Activated CD8-positive, alpha-beta T cell treated with anti-CD3 and anti-CD28 coated beads for 36 hours (primary cell): Measurements from ENCODE around the gene XKR3. TPM values are rescaled to one million over a fixed set of nuclear protein-coding genes. Genes with fewer than 3 reads are reported as not detected.
A peak's percentile ranks its signal among the peaks of the same experiment; 100 is the strongest.

Experiments used
- ATAC-seq: fragments of 200-7000 bp; cut with Tn5 transposase; one replicate; pipeline ENCODE4 v1.10.0; 2021; ENCODE audit warnings: mild to moderate bottlenecking, moderate library complexity
- CTCF ChIA-PET: fragments of 350-600 bp; sonication (Branson Sonifier 250); formaldehyde crosslinking; loops from one replicate; lab custom pipeline; 2021; ENCODE audit warnings: antibody characterized with exemption; lab: Charles Lee
- POLR2A ChIA-PET: fragments of 350-600 bp; sonication (Branson Sonifier 250); formaldehyde crosslinking; loops from one replicate; lab custom pipeline; 2021; ENCODE audit warnings: antibody characterized with exemption; lab: Charles Lee
- DNase-seq: peaks from one replicate; pipeline ENCODE4 v3.0.0-alpha.2; 2020
- H3K27ac Mint-ChIP-seq: one replicate; pipeline ENCODE4 v1.8.0; 2021; ENCODE audit warnings: mild to moderate bottlenecking, mixed read lengths
- H3K27me3 Mint-ChIP-seq: one replicate; pipeline ENCODE4 v1.8.0; 2021; ENCODE audit warnings: mixed read lengths
- H3K36me3 Mint-ChIP-seq: one replicate; pipeline ENCODE4 v1.8.0; 2021; ENCODE audit warnings: low read depth, mixed read lengths
- H3K4me1 Mint-ChIP-seq: one replicate; pipeline ENCODE4 v1.8.0; 2021; ENCODE audit warnings: low read depth, mixed read lengths
- H3K4me3 Mint-ChIP-seq: one replicate; pipeline ENCODE4 v1.8.0; 2021; ENCODE audit warnings: mild to moderate bottlenecking, moderate library complexity, mixed read lengths
- H3K9me3 Mint-ChIP-seq: one replicate; pipeline ENCODE4 v1.8.0; 2021; ENCODE audit warnings: mixed read lengths
- intact Hi-C: fragments of 100-400 bp; cut with micrococcal nuclease; formaldehyde crosslinking; loops from one replicate; pipeline ENCODE4 v1.10.0; 2022
- total RNA-seq, 2 experiments: library from RNA; stranded (reverse); gene quantifications; one replicate each; pipeline ENCODE4 v1.2.3, GENCODE V29; 2021
- TF ChIP-seq, protein P1 (sequence below): fragments of 200-600 bp; IDR thresholded peaks from one replicate; pipeline ENCODE4 v1.8.0; 2022; ENCODE audit warnings: antibody characterized with exemption, mild to moderate bottlenecking

Gene XKR3
- total RNA-seq, 2 experiments from 2014 or later, result not detected

DNA sequence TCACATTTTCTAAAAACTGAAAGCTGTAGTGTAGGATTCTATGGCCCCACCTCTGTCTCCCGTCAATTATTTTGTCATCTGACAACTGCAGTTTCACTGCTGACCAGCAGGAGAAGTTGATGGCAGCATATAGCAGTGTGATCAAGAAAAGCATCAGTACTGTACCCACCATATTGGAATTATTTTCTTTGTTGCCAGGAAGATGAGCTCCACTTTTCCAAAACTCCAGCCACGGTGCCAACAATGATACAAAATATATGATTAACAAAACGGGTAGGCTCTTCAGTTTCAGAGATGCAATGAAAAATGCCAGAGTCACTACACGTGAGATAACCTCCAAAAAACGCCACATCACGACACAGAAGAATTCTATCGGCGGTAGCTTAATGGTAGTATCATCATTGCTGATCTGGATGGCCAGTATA, 41.3 kb downstream of the XKR3 start:
- intact Hi-C loops, result no loop called here
- ChIA-PET CTCF (interaction anchor here (1.2 kb wide), 1 partner anchor 9 kb away, joined by 4 read pairs; no protein-coding TSS in a partner anchor), POLR2A (no interaction called here)
- no peaks in the 10 kb centered on the region for H3K9me3 Mint-ChIP-seq
- ATAC-seq (no peak), DNase-seq (no peak)
- H3K4me3 Mint-ChIP-seq, result no peak overlapping the region
- H3K4me1 Mint-ChIP-seq, result no peaks in the 10 kb centered on the region
- H3K27me3 Mint-ChIP-seq, result peaks cover 2% of the 10 kb centered on the region
- TF ChIP-seq, protein P1, sequence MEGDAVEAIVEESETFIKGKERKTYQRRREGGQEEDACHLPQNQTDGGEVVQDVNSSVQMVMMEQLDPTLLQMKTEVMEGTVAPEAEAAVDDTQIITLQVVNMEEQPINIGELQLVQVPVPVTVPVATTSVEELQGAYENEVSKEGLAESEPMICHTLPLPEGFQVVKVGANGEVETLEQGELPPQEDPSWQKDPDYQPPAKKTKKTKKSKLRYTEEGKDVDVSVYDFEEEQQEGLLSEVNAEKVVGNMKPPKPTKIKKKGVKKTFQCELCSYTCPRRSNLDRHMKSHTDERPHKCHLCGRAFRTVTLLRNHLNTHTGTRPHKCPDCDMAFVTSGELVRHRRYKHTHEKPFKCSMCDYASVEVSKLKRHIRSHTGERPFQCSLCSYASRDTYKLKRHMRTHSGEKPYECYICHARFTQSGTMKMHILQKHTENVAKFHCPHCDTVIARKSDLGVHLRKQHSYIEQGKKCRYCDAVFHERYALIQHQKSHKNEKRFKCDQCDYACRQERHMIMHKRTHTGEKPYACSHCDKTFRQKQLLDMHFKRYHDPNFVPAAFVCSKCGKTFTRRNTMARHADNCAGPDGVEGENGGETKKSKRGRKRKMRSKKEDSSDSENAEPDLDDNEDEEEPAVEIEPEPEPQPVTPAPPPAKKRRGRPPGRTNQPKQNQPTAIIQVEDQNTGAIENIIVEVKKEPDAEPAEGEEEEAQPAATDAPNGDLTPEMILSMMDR, result peak; percentile 52
- no peak overlapping the region for H3K27ac Mint-ChIP-seq
- H3K36me3 Mint-ChIP-seq, result no peaks in the 10 kb centered on the region

DNA sequence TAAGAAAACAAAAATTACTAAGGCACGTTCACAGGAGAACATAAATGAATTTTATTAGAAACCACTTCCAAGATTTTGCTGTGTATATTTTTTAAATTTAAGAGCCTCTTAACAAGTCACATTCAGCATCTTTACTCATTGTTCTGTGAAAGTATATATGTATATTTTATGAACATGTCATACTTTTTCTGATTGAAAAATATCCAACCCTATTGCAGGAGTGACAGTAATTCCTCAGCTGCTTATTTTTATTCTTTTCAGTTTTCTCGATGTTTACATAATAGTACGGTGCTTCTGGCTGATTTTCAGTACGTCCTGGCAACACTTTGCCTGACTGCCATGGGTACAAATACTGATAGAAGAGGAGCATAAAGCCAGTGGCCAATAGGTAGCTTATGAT, 41.8 kb downstream of the XKR3 start:
- CTCF ChIA-PET, result interaction anchor here (1.2 kb wide), 1 partner anchor 9 kb away, joined by 4 read pairs; no protein-coding TSS in a partner anchor
- H3K36me3 Mint-ChIP-seq, result no peaks in the 10 kb centered on the region
- POLR2A ChIA-PET, result no interaction called here
- intact Hi-C loops, result no loop called here
- no peaks in the 10 kb centered on the region for H3K4me1 Mint-ChIP-seq
- no peak overlapping the region for H3K4me3 Mint-ChIP-seq
- DNase-seq, result no peak
- TF ChIP-seq, protein P1, result no peak
- H3K27ac Mint-ChIP-seq, result no peak overlapping the region
- H3K9me3 Mint-ChIP-seq, result no peaks in the 10 kb centered on the region
- H3K27me3 Mint-ChIP-seq, result peaks cover 2% of the 10 kb centered on the region
- no peak for ATAC-seq

DNA sequence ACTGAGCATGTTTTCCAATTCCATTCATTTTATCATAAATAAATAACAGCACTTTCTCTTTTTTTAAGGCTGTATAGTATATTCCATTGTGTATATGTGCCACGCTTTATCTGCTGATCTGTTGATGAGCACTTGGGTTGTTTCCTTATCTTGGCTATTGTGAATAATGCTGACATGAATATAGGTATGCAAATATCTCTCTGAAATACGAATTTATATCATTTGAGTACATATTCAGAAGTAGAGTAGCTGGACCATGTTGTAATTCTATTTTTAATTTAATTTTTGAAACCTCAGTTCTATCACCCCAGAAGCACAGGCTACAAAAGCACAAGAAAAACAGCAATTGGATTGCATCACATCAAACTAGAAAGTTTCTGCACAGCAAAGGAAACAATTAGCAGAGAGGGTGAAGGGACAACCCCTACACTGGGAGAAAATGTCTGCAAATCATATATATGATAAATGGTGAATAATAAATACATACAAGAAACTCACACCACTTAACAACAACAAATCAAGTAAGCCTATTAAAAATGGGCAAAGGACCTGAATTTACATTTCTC, 43.4 kb downstream of the XKR3 start:
- POLR2A ChIA-PET, result no interaction called here
- Mint-ChIP-seq H3K36me3 (no peaks in the 10 kb centered on the region), H3K27me3 (peaks cover 2% of the 10 kb centered on the region), H3K9me3 (no peaks in the 10 kb centered on the region), H3K4me3 (no peak overlapping the region), H3K4me1 (no peaks in the 10 kb centered on the region), H3K27ac (no peak overlapping the region)
- DNase-seq (no peak), ATAC-seq (no peak)
- intact Hi-C loops, result no loop called here
- CTCF ChIA-PET, result no interaction called here
- TF ChIP-seq, protein P1, result no peak

DNA sequence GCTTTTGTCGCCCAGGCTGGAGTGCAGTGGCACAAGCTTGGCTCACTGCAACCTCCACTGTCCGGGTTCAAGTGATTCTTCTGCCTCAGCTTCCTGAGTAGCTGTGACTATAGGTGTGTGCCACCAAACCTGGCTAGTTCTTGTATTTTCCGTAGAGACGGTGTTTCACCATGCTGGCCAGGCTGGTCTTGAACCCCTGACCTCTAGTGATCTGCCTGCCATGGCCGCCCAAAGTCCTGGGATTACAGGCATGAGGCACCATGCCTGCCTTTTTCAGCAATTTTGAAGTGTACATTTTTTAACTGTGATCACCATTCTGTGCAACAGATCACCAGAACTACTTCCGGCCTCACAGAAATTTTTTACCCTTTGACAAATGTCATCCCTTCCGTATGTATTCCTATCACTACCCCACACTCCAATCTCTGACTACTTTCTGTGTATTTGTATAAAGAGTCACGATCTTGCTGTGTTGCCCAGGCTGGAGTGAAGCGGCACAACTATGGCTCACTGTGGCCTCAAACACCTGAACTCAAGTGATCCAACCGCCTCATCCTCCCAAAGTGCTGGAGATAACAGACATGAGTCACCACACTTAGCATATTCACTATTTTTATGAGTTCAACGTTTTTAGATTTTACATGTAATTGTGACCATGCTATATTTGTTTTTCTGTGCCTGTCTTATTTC, 44.0 kb downstream of the XKR3 start:
- Mint-ChIP-seq H3K36me3 (no peaks in the 10 kb centered on the region), H3K27me3 (peaks cover 2% of the 10 kb centered on the region), H3K27ac (no peak overlapping the region), H3K4me1 (no peaks in the 10 kb centered on the region), H3K4me3 (no peak overlapping the region), H3K9me3 (no peaks in the 10 kb centered on the region)
- CTCF ChIA-PET, result no interaction called here
- intact Hi-C loops, result no loop called here
- POLR2A ChIA-PET, result no interaction called here
- DNase-seq, result no peak
- ATAC-seq, result no peak
- TF ChIP-seq, protein P1, result no peak

DNA sequence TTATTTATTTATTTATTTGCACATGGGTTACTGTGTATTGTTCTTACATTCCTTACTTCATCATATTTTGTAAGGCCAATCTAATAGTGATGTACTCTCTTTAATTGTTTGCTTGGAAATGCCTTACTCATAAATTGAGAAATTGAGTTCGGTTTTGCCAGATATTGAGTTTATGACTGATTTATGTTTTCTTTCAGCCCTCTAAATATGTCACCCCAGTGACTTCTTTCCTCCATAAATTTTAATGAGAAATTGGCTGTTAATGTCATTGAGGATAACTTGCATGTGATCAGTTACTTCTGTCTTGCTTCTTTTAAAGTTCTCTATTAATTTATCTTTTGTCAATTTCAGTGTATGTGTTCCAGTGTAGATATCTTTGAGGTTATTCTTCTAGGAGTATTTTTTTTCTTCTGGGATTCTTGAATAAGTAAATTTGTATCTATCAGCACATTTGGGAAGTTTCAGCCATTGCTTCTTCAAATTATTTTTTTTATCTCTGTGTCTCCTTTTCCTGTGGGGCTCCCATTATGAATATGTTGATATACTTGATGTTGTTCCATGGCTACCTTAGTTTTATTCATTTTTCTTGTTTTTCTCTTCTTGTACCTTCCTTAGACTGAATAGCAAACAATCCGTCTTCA, 47.8 kb downstream of the XKR3 start:
- no peak for ATAC-seq
- peaks cover 1% of the 10 kb centered on the region for H3K9me3 Mint-ChIP-seq
- TF ChIP-seq, protein P1, result no peak
- H3K27ac Mint-ChIP-seq, result no peak overlapping the region
- H3K4me1 Mint-ChIP-seq, result no peaks in the 10 kb centered on the region
- H3K27me3 Mint-ChIP-seq, result no peaks in the 10 kb centered on the region
- H3K36me3 Mint-ChIP-seq, result no peaks in the 10 kb centered on the region
- POLR2A ChIA-PET, result no interaction called here
- H3K4me3 Mint-ChIP-seq, result no peak overlapping the region
- intact Hi-C loops, result no loop called here
- DNase-seq, result no peak
- CTCF ChIA-PET, result no interaction called here
